Vagina (tissue), 2 donors: ENCODE results near the gene STEAP4.

Experiments used
- CTCF ChIP-seq, 3 experiments: fragments of 450-650 bp in 2 of 3; fragments of 200-600 bp in 1 of 3; sonication (generic) in 1 of 3; IDR thresholded peaks; one replicate each; pipeline ENCODE4 v1.5.1; 2017 to 2019; ENCODE audit warnings: antibody characterized with exemption in 3 of 3, mild to moderate bottlenecking in 2 of 3, moderate library complexity in 2 of 3
- POLR2A ChIP-seq, 2 donors: fragments of 450-650 bp; IDR thresholded peaks; one replicate each; pipeline ENCODE4 v1.6.1; 2017; ENCODE audit warnings: antibody characterized with exemption in 2 of 2, mild to moderate bottlenecking in 2 of 2, moderate library complexity in 2 of 2

- TF ChIP-seq POLR2A (IDR thresholded peaks at IDR 0.05) (no peak), CTCF (IDR thresholded peaks at IDR 0.05) (no peak)
Measured at GRCh38 chr7:88321694-88322093, 15.0 kb upstream of the STEAP4 start.
